MM.1S (cell line): ENCODE measurements around the gene NEURL1B.

Experiments
- DNase-seq: peaks from one replicate; pipeline ENCODE4 v3.0.0-alpha.2; 2015
- H2AFZ ChIP-seq: fragments of 300-600 bp; sonication (generic); 2 replicates; pipeline ENCODE4 v1.6.0; 2016; ENCODE audit warnings: antibody characterized with exemption, low read length
- H3F3A ChIP-seq: fragments of 300-600 bp; sonication (generic); 2 replicates; pipeline ENCODE4 v1.6.1; 2016; ENCODE audit warnings: mild to moderate bottlenecking, antibody characterized with exemption, low read length, moderate library complexity, mixed read lengths; ENCODE audit not compliant: insufficient read depth
- H3K27ac ChIP-seq: fragments of 300-600 bp; sonication (generic); 2 replicates; pipeline ENCODE4 v1.5.1; 2016; ENCODE audit warnings: mild to moderate bottlenecking, low read length
- H3K27me3 ChIP-seq: fragments of 300-600 bp; sonication (generic); replicated peaks from 2 replicates; pipeline ENCODE4 v1.6.0; 2016; ENCODE audit warnings: low read length; ENCODE audit not compliant: insufficient read depth
- H3K36me3 ChIP-seq: fragments of 300-600 bp; sonication (generic); replicated peaks from 2 replicates; pipeline ENCODE4 v1.6.1; 2016; ENCODE audit warnings: mild to moderate bottlenecking, low read length, mixed read lengths; ENCODE audit not compliant: insufficient read depth
- H3K4me1 ChIP-seq: fragments of 300-600 bp; sonication (generic); 2 replicates; pipeline ENCODE4 v1.6.1; 2016; ENCODE audit warnings: low read length, mixed read lengths
- H3K4me2 ChIP-seq: fragments of 300-600 bp; sonication (generic); 2 replicates; pipeline ENCODE4 v1.6.0; 2016; ENCODE audit warnings: low read depth, low read length
- H3K4me3 ChIP-seq: fragments of 300-600 bp; sonication (generic); 2 replicates; pipeline ENCODE4 v1.5.1; 2016; ENCODE audit warnings: low read length, mixed read lengths
- H3K79me2 ChIP-seq: fragments of 300-600 bp; sonication (generic); 2 replicates; pipeline ENCODE4 v1.6.1; 2016; ENCODE audit warnings: mixed run types, low read length, mixed read lengths
- H3K9ac ChIP-seq: fragments of 300-600 bp; sonication (generic); 2 replicates; pipeline ENCODE4 v1.6.1; 2016; ENCODE audit warnings: low read length, mixed read lengths
- H3K9me2 ChIP-seq: fragments of 300-600 bp; sonication (generic); replicated peaks from 2 replicates; pipeline ENCODE4 v1.6.1; 2016; ENCODE audit warnings: mild to moderate bottlenecking, low read length, mixed read lengths; ENCODE audit not compliant: insufficient read depth
- H3K9me3 ChIP-seq: fragments of 300-600 bp; sonication (generic); replicated peaks from 2 replicates; pipeline ENCODE4 v1.6.1; 2016; ENCODE audit warnings: mild to moderate bottlenecking, low read length, mixed read lengths; ENCODE audit not compliant: insufficient read depth
- H4K20me1 ChIP-seq: fragments of 300-600 bp; sonication (generic); 2 replicates; pipeline ENCODE4 v1.6.1; 2016; ENCODE audit warnings: mild to moderate bottlenecking, low read length, moderate library complexity, mixed read lengths; ENCODE audit not compliant: insufficient read depth
- EZH2 ChIP-seq: fragments of 300-600 bp; sonication (generic); optimal IDR thresholded peaks from 2 replicates; pipeline ENCODE3; 2017; ENCODE audit warnings: low read depth, mild to moderate bottlenecking, antibody characterized with exemption, low read length, mixed read lengths
- EZH2phosphoT487 ChIP-seq: fragments of 300-600 bp; sonication (generic); IDR thresholded peaks from 2 replicates; pipeline ENCODE4 v1.6.1; 2018; ENCODE audit warnings: antibody characterized with exemption, low read length
- TF ChIP-seq, protein P1 (sequence below): fragments of 300-600 bp; sonication (generic); IDR thresholded peaks from 2 replicates; pipeline ENCODE4 v1.5.1; 2016; ENCODE audit warnings: antibody characterized with exemption, low read length, mixed read lengths

The NEURL1B gene

GRCh38 chr5:172680921-172681320, 39.9 kb downstream of the NEURL1B start:
- H4K20me1 ChIP-seq, result no peaks in the 10 kb centered on the region
- H3K27ac ChIP-seq, result no peak overlapping the region
- no peak overlapping the region for H2AFZ ChIP-seq
- no peaks in the 10 kb centered on the region for H3K79me2 ChIP-seq
- H3K4me3 ChIP-seq, result no peak overlapping the region
- no peaks in the 10 kb centered on the region for H3K36me3 ChIP-seq
- TF ChIP-seq EZH2phosphoT487 (no peak), EZH2 (no peak)
- TF ChIP-seq, protein P1, sequence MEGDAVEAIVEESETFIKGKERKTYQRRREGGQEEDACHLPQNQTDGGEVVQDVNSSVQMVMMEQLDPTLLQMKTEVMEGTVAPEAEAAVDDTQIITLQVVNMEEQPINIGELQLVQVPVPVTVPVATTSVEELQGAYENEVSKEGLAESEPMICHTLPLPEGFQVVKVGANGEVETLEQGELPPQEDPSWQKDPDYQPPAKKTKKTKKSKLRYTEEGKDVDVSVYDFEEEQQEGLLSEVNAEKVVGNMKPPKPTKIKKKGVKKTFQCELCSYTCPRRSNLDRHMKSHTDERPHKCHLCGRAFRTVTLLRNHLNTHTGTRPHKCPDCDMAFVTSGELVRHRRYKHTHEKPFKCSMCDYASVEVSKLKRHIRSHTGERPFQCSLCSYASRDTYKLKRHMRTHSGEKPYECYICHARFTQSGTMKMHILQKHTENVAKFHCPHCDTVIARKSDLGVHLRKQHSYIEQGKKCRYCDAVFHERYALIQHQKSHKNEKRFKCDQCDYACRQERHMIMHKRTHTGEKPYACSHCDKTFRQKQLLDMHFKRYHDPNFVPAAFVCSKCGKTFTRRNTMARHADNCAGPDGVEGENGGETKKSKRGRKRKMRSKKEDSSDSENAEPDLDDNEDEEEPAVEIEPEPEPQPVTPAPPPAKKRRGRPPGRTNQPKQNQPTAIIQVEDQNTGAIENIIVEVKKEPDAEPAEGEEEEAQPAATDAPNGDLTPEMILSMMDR, result no peak
- H3K9ac ChIP-seq, result no peak overlapping the region
- peaks cover 10% of the 10 kb centered on the region for H3K4me1 ChIP-seq
- H3F3A ChIP-seq, result no peaks in the 10 kb centered on the region
- DNase-seq, result no peak
- no peaks in the 10 kb centered on the region for H3K9me2 ChIP-seq
- H3K4me2 ChIP-seq, result no peak overlapping the region
- H3K9me3 ChIP-seq, result no peaks in the 10 kb centered on the region
- no peaks in the 10 kb centered on the region for H3K27me3 ChIP-seq

DNA sequence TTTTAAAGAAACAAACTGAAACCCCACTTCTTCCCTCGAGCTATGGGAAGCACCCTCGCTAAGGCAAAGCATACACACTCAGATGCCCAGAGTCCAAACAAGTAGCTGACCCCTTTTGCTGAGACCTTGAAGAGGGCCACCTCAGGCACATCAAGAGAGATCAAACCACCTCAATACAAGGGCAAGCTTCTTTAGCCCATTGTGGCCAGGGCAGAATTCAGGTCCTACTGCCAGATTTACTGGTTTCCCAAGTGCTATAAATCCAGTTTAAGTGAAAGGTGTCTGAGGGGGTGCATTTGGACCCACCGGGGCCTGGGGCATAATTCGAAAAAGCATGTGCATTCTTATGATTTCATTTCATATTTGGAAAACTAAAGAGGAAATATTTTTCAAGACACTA, 40.4 kb downstream of the NEURL1B start:
- TF ChIP-seq, protein P1, result no peak
- TF ChIP-seq EZH2phosphoT487, result no peak
- no peak for TF ChIP-seq EZH2
- Histone ChIP-seq H3K4me1 (peaks cover 10% of the 10 kb centered on the region), H3K79me2 (no peaks in the 10 kb centered on the region), H3K9me3 (no peaks in the 10 kb centered on the region), H3K27ac (no peak overlapping the region), H3K4me2 (no peak overlapping the region), H4K20me1 (no peaks in the 10 kb centered on the region), H2AFZ (no peak overlapping the region), H3F3A (no peaks in the 10 kb centered on the region), H3K27me3 (no peaks in the 10 kb centered on the region), H3K9me2 (no peaks in the 10 kb centered on the region), H3K4me3 (no peak overlapping the region), H3K9ac (no peak overlapping the region), H3K36me3 (no peaks in the 10 kb centered on the region)
- no peak for DNase-seq

- DNase-seq, result no peak
- no peaks in the 10 kb centered on the region for H3F3A ChIP-seq
- H3K79me2 ChIP-seq, result no peaks in the 10 kb centered on the region
- H4K20me1 ChIP-seq, result no peaks in the 10 kb centered on the region
- no peaks in the 10 kb centered on the region for H3K9me3 ChIP-seq
- H3K4me1 ChIP-seq, result peaks cover 10% of the 10 kb centered on the region
- no peak overlapping the region for H3K4me2 ChIP-seq
- no peaks in the 10 kb centered on the region for H3K36me3 ChIP-seq
- H3K9me2 ChIP-seq, result no peaks in the 10 kb centered on the region
- H2AFZ ChIP-seq, result no peak overlapping the region
- TF ChIP-seq, protein P1, result no peak
- TF ChIP-seq EZH2phosphoT487 (no peak), EZH2 (no peak)
- H3K9ac ChIP-seq, result no peak overlapping the region
- no peak overlapping the region for H3K4me3 ChIP-seq
- H3K27me3 ChIP-seq, result no peaks in the 10 kb centered on the region
- no peak overlapping the region for H3K27ac ChIP-seq
Measured at GRCh38 chr5:172683264-172683644, 42.2 kb downstream of the NEURL1B start.
